HTR-8/SVneo (cell line): ENCODE measurements around the gene TEDC1.

Experiments
- DNase-seq: peaks from one replicate; pipeline ENCODE4 v3.0.0; 2011; ENCODE audit warnings: low spot score, mixed read lengths; ENCODE audit not compliant: insufficient read length
- FAIRE-seq: peaks from 2 replicates; lab custom pipeline; 2011; peaks lifted over from hg19 to GRCh38; lab: Jason Lieb, UNC

The TEDC1 gene

DNA sequence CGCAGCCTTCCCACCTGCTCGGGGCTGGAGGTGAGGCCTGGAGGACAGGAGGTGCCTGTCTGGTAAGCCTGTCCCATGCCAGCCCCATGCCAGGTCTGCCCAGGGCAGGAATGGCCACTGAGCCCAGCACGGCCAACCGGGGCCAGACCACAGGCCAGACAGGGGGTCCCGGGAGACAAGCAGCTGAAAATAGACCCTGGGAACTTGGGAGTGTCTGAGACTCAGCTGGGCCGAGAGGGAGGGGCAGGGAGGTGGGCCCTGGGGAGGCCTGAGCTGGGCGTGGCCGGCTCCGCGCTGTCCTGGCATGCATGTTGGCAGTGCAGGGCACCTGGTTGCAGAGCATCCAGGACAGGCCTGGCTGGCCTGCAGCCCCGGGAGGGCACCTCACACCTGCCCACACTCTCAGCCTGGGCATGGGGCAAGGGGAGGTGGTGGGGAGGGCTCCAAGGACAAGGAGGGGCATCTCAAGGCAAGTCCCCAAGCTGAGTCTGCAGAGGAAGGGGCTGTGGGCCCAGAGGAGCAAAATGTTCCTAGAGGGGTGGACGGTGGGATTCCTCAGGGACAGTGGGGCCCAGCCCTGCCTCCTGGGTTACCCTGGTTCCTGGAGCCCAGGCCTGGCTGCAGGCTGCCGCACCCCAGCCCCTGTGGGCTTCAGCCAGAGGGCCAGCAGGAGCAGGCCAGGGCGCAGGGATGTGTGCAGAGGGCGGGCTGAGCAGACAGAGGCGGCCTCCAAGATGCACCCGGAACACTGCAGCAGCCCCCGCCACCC is 7.6 kb upstream of the TEDC1 start:
- FAIRE-seq (no peak), DNase-seq (no peak)

DNA sequence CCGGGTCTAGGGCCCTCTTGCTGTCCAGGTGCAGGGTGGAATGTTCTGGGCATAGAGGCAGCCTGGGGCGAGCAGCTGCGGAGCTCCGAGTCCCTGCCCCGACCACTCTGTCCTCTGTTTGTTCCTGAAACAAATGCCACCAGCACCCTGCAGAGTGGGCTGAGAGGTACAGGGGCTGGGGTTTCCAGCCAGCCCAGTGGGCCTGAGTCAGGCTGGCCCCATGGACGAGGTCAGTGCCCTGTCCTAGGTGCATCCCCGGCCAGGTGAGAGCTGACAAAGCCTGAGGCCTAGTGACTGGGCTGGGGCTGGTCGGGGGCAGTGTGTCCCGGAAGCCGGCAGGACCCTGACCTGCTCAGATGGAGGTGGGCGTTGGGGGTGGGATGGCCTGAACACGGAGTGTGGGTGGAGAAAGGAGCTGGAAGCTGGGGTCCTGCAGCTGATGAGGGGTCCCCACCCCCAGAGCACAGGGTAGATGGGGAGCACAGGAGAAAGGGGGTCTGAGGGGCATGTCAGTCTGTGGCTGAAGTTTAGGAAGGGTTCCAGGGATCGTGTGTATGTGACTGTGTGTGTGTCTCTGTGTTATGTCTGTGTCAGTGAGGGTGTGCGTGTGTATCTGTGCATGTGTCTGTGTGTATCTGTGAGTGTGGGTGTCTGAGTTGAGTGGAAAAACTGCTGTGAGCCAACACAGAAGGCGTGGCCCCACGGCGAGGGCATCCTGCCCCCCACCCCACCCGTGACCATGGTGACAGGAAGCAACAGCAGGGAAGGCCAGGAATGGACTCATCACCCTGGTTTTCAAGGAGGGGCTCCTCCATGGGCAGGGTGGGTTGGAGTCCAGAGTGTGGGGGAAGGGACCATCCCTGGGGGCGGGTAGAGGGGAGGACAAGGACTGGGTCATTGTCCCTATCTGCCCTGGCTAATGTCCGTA is 6.7 kb upstream of the TEDC1 start:
- DNase-seq (no peak), FAIRE-seq (peak; percentile 74)

DNA sequence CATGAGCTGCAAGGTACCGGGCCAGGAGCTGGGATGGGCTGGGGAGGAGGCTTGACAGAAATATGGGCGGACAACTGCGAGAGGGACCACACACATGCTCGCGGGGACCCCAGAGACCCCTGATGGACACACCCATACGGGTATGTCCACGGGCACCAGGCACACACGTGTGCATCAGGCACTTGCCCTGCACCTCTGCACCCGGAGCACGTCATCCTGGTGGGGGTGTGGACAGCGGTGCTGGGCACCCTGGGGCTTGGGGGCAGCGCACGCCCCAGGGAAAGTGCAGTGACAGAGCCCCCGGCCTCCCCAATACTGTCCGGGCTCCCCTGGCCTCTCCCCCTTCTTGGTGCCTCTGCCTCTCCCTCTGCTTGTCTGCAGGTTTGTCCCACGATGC is 6.1 kb upstream of the TEDC1 start:
- DNase-seq (no peak), FAIRE-seq (no peak)

DNA sequence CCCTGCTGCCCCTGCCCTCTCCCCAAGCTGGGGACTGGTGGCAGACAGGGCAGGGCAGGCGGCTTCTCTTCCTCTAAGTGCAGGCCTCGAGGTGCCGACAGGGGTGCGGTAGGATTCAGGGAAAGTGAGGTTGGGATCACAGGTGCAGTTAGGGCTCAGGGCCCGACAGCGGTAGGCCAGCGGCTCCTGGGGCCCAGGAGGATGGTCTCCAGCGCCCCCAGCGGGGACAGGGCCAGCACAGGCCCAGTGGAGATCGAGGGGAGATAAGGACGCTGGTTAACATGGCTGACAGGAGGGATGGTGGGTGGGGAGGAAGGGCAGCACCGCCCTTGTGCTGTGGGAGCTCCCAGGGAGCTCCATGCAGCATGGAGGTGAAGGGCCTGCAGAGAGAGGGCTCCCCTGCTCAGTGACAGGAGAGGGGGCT is 5.3 kb upstream of the TEDC1 start:
- no peak for FAIRE-seq

GRCh38 chr14:105486163-105486973 is 4.7 kb upstream of the TEDC1 start, which contains the start of gene CRIP1:
Gene CRIP1, plus strand, starts transcription at chr14:105486886. Its CDS starts 374 bp downstream, at chr14:105487260.
- FAIRE-seq (no peak), DNase-seq (no peak)

More for the DNA sequence above, 5.3 kb upstream of the TEDC1 start:
- no peak for DNase-seq

DNA sequence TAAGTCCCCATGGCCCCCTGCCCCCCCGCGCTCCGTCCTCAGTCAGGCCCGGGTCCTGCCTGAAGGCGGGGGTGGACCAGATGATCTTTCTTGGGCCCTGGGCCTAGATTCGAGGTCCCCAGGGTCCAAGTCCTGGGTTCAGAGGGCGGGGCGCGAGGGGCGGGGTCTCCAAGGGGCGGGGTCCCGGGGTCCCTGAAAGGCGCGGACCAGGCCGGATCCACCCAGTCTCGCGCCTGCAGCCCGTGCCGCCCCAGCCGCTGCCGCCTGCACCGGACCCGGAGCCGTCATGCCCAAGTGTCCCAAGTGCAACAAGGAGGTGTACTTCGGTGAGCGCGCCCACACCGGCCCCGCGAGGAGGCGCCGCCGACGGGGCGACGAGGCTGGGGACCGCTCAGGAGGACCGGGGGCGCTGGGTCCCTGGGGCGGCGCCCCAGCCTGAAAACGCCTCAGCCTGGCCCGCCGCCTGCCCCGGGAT is 4.0 kb upstream of the TEDC1 start:
- no peak for FAIRE-seq
- no peak for DNase-seq

DNA sequence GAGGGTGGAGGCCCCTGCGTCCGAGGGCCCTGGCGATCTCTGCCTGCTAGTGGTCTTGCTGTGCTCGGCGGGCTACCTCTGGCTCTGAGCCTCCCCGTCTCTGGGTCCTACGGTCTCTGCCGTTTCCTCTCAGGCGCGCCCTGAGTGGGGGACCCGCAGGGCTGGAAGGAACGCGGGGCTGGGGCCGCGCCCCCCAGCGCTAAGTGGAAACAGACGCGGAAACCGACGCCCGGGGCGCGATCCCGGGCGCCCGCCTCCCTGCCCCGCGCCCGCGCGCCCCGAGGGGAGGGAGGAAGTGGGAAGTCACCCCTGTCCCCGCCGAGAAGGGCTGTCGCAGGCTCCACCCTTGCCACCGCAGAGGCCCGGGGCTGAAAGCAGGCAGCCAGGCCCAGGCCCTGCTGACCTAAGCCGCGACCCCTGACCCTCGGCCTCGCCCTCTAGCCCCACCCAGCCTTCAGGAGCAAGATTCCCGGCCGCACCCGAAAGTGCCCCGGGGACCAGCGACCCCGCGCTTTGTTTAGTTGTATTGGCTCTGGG is 3.5 kb upstream of the TEDC1 start:
- DNase-seq (no peak), FAIRE-seq (no peak)

DNA sequence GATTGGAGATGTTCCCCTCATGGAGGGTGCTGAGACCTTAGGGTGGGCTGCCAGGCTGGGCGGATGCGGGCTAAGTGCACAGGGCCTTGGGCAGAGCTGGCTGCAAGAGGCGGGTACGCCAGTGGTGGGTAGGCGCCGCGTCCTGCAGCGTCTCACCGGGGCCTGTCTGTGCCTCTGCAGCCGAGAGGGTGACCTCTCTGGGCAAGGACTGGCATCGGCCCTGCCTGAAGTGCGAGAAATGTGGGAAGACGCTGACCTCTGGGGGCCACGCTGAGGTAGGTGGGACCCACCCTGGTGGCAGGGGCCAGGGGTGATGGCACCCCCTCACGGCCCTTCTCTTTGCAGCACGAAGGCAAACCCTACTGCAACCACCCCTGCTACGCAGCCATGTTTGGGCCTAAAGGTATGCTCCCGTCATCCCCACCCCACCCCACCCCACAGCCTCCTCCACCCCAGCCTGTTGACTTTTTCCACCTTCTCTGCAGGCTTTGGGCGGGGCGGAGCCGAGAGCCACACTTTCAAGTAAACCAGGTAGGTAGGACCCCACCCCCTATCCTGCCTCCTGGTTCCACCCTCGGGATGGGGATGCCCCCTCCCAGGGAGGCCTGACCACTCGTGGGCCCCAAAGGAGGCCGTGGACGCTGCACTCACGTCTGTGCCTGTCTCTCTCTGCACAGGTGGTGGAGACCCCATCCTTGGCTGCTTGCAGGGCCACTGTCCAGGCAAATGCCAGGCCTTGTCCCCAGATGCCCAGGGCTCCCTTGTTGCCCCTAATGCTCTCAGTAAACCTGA is 2.9 kb upstream of the TEDC1 start:
- DNase-seq (no peak), FAIRE-seq (no peak)

DNA sequence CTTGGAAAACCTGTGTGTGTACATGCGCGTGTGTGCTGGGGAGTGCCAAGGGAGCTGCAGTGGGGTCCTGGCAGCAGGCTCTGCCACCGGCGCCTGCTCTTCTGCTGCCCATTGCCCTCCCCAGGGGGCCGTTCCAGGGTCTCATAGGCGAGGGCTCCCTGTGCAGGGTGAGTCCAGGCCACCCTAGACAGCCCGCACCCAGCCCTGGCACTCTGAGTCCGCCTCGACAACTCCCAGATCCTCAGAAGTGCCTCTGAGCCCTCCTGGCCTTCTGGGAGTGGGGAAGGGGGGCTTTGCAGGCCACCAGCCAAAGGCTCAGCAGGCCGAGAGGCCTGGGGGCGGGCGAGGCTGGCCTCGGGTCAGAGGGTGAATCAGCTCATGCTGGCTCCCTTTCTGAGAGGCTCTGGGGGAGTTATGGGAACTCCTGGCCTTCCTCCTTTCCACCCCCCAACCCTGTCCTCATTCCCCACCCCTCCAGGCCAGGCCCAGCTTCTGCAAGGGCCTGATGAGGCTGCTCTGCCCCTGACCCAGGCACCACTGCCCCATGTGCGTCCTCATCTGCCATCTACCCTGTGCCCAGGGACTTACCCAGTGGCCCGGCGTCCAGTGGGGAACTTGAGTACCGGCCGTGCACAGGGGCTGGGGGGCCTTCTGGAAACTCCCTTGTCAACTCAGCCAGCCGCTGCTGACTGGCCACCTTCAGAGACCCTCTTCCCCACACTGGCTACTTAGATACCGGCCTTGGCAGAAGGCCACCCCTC is 2.1 kb upstream of the TEDC1 start:
- FAIRE-seq (no peak), DNase-seq (no peak)

- peak; percentile 91 for FAIRE-seq
Observed at GRCh38 chr14:105489542-105490266, 1.3 kb upstream of the TEDC1 start.

GRCh38 chr14:105490267-105490571 is 827 bp upstream of the TEDC1 start:
- DNase-seq (no peak), FAIRE-seq (no peak)

More at GRCh38 chr14:105489542-105490266, 1.3 kb upstream of the TEDC1 start:
- DNase-seq, result peak; percentile 86

GRCh38 chr14:105491366-105491973 is 424 bp downstream of the TEDC1 start:
- FAIRE-seq, result no peak
- DNase-seq, result peak; percentile 66

- DNase-seq (no peak), FAIRE-seq (no peak)
Observed at GRCh38 chr14:105492031-105492970, 1.3 kb downstream of the TEDC1 start.

- DNase-seq (no peak), FAIRE-seq (no peak)
Observed at GRCh38 chr14:105492971-105493871, 2.2 kb downstream of the TEDC1 start.

- FAIRE-seq (no peak), DNase-seq (no peak)
Observed at GRCh38 chr14:105493921-105494605, 3.0 kb downstream of the TEDC1 start.
